ENCODE measurements around the gene SLC16A7.

The SLC16A7 gene

DNA sequence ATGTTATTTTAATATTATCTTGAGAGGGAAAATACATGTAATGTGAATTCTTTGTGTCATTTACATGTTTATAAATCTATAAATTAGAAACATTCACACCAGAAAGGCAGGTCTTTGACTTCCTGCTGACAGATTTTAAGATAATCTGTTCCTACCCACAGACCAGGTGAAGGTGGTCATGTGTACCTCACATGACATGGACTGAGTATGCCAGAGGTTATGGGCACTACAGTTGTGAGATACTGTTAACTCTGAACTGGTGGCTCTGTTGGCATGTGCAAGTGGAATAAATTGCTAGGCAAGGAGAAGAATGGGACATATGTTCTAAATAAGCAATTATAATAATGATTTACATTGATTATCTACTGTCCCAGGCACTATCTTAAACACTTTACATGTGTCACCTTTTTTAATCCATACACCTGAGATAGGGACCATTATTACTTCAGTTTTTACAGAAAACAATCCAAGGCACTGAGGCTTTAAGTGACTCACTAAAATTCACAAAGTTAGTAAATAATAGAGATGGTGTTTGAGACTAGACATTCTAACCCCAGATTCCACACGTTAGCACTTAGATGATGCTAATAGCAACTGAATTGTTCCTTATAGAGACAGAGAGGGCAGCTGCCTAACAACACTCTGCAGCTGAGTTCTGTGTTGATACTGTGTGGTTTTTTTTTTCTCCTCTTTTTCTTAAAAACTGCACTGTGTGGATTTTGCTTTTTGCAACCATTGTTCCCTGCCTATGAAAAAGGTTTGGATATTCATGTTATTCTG, 23.8 kb downstream of the SLC16A7 start:
- H3K27me3 ChIP-seq (replicated peaks; ENCODE audit: control insufficient read depth, insufficient read depth, low read length, poor library complexity, severe bottlenecking), result no peaks in the 10 kb centered on the region
- no peaks in the 10 kb centered on the region for H3K36me3 ChIP-seq (ENCODE audit: control insufficient read depth, insufficient read depth, low read length)
- no peak overlapping the region for H3K27ac ChIP-seq (ENCODE audit: insufficient read depth, low read length, poor library complexity, severe bottlenecking)
- H3K9me3 ChIP-seq (ENCODE audit: control insufficient read depth, low read length), result no peaks in the 10 kb centered on the region
- no peak for DNase-seq
- H3K4me3 ChIP-seq (ENCODE audit: insufficient read depth, low read depth, low read length, poor library complexity, severe bottlenecking), result no peak overlapping the region
- peaks cover 9% of the 10 kb centered on the region for H3K4me1 ChIP-seq (ENCODE audit: control insufficient read depth, insufficient read depth, low read length, poor library complexity, severe bottlenecking)

DNA sequence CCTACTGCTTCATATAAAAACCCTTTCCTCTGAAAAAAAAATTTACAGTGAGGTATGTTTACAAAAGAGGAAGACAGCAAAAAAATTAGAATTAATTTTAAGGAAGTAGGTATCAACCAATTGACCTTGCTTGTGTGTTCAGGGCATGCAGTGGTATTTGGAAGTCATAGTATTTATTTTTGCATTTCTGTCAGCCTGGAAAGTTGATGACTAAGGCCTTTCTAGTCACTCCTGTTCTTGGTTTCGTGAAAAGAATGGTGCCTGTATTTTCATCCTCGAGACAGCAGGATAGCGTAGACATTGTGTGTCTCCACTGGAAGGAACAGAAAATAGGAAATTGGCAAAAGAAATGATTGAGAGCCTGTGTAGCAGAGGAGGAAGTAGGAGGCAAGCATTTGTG, 24.5 kb downstream of the SLC16A7 start:
- no peak overlapping the region for H3K4me3 ChIP-seq (ENCODE audit: insufficient read depth, low read depth, low read length, poor library complexity, severe bottlenecking)
- H3K9me3 ChIP-seq (ENCODE audit: control insufficient read depth, low read length), result no peaks in the 10 kb centered on the region
- H3K36me3 ChIP-seq (ENCODE audit: control insufficient read depth, insufficient read depth, low read length), result no peaks in the 10 kb centered on the region
- no peak overlapping the region for H3K27ac ChIP-seq (ENCODE audit: insufficient read depth, low read length, poor library complexity, severe bottlenecking)
- no peak for DNase-seq
- H3K27me3 ChIP-seq (replicated peaks; ENCODE audit: control insufficient read depth, insufficient read depth, low read length, poor library complexity, severe bottlenecking), result no peaks in the 10 kb centered on the region
- H3K4me1 ChIP-seq (ENCODE audit: control insufficient read depth, insufficient read depth, low read length, poor library complexity, severe bottlenecking), result peaks cover 9% of the 10 kb centered on the region

DNA sequence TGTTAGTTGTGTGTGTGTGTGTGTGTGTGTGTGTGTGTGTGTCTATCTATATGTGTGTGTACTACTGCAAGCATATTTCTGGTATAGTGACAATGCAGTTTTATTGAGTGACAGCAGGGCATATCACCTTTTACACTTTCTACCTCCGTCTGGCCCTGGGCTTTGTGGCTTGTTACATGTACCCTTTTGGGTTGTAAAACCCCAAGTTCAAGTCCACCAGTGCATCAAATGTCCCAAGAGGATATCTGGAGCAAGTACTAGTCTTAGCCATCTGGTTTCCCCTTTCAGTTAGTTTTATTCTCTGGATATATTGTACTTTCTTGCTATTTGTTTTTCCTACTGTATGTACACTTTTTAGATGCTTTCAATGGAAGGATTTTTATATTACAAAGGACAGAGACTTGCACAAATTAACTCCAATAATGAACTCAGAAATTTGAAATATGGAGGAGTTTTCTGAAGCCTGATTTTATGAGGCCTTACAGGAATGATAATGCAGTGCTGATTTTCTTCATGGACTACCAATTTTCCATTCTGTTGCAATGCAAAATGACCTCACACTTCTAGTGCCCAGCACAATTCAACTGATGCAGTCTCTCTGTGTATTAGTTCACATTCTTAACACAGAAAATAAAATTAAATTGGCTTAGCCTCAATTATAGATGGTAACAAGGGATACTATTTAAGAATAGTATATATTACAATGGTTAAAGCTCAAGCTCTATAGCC, 29.1 kb downstream of the SLC16A7 start:
- no peak overlapping the region for H3K27ac ChIP-seq (ENCODE audit: insufficient read depth, low read length, poor library complexity, severe bottlenecking)

DNA sequence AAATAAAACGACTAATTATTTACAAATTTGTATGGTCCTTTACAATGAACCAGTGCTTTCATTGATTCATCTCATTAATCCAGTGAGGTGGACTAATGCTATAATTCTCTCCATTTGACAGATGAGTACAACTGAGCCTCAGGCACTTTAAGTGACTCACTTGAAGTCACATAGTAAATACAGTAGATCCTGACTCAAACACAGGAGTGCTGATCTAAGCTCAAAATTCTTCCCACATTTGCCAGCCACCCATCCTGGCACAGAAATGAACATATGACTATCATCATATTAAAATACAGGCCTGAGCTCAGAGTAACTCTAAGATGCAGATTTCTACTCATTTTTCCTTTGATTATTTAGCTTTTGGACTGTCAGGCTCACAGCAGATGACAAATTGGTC, 30.6 kb downstream of the SLC16A7 start:
- DNase-seq, result no peak
- no peak overlapping the region for H3K27ac ChIP-seq (ENCODE audit: insufficient read depth, low read length, poor library complexity, severe bottlenecking)
- H3K4me1 ChIP-seq (ENCODE audit: control insufficient read depth, insufficient read depth, low read length, poor library complexity, severe bottlenecking), result no peaks in the 10 kb centered on the region
- no peaks in the 10 kb centered on the region for H3K36me3 ChIP-seq (ENCODE audit: control insufficient read depth, insufficient read depth, low read length)
- H3K4me3 ChIP-seq (ENCODE audit: insufficient read depth, low read depth, low read length, poor library complexity, severe bottlenecking), result no peak overlapping the region
- H3K27me3 ChIP-seq (replicated peaks; ENCODE audit: control insufficient read depth, insufficient read depth, low read length, poor library complexity, severe bottlenecking), result no peaks in the 10 kb centered on the region
- H3K9me3 ChIP-seq (ENCODE audit: control insufficient read depth, low read length), result no peaks in the 10 kb centered on the region

More for the DNA sequence above, 29.1 kb downstream of the SLC16A7 start:
- DNase-seq, result no peak
- no peaks in the 10 kb centered on the region for H3K9me3 ChIP-seq (ENCODE audit: control insufficient read depth, low read length)
- no peaks in the 10 kb centered on the region for H3K36me3 ChIP-seq (ENCODE audit: control insufficient read depth, insufficient read depth, low read length)
- H3K4me1 ChIP-seq (ENCODE audit: control insufficient read depth, insufficient read depth, low read length, poor library complexity, severe bottlenecking), result no peaks in the 10 kb centered on the region
- H3K27me3 ChIP-seq (replicated peaks; ENCODE audit: control insufficient read depth, insufficient read depth, low read length, poor library complexity, severe bottlenecking), result no peaks in the 10 kb centered on the region
- H3K4me3 ChIP-seq (ENCODE audit: insufficient read depth, low read depth, low read length, poor library complexity, severe bottlenecking), result no peak overlapping the region

DNA sequence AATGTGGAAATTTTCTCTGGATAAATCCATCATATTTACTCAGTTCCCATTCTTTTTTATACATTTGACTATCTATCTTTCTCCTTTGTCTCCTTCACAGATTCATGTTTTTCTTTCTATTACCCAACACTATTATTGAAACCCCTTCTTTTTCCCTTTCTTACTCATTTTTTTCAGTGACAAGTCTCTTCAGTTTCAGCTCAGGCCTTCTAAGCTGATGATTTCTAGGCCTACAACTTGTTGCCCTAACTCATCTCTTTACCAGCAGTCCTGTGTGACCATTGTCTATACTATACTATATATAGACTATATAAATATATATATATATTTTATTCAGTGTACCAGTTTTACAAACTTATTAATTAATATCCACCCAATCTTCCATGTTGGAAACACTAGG, 31.8 kb downstream of the SLC16A7 start:
- no peak for DNase-seq
- Histone ChIP-seq H3K4me3 (ENCODE audit: insufficient read depth, low read depth, low read length, poor library complexity, severe bottlenecking) (no peak overlapping the region), H3K36me3 (ENCODE audit: control insufficient read depth, insufficient read depth, low read length) (no peaks in the 10 kb centered on the region), H3K4me1 (ENCODE audit: control insufficient read depth, insufficient read depth, low read length, poor library complexity, severe bottlenecking) (no peaks in the 10 kb centered on the region), H3K27me3 (replicated peaks; ENCODE audit: control insufficient read depth, insufficient read depth, low read length, poor library complexity, severe bottlenecking) (no peaks in the 10 kb centered on the region), H3K9me3 (ENCODE audit: control insufficient read depth, low read length) (no peaks in the 10 kb centered on the region), H3K27ac (ENCODE audit: insufficient read depth, low read length, poor library complexity, severe bottlenecking) (no peak overlapping the region)

DNA sequence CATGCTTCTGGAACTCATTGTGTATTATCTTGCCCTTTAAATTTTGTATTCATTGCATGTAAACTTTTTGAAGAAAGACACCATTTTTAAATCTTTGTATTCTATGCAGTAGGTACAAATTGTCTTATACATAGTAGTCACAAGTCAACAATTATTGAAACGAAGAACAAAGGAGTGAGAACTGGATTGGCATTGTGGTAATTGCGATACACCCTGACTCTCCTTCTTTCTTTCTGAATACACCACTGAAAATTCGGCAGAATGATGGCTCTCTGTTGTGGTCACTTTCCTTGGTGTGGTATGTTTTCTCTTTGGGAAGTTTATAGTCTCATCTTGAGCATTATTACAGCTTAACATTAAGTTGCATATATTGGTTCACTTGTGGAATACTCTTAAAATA, 34.1 kb downstream of the SLC16A7 start:
- H3K27ac ChIP-seq (ENCODE audit: insufficient read depth, low read length, poor library complexity, severe bottlenecking), result no peak overlapping the region
- no peaks in the 10 kb centered on the region for H3K36me3 ChIP-seq (ENCODE audit: control insufficient read depth, insufficient read depth, low read length)
- H3K9me3 ChIP-seq (ENCODE audit: control insufficient read depth, low read length), result no peaks in the 10 kb centered on the region
- no peak for DNase-seq
- H3K4me3 ChIP-seq (ENCODE audit: insufficient read depth, low read depth, low read length, poor library complexity, severe bottlenecking), result no peak overlapping the region
- H3K27me3 ChIP-seq (replicated peaks; ENCODE audit: control insufficient read depth, insufficient read depth, low read length, poor library complexity, severe bottlenecking), result no peaks in the 10 kb centered on the region
- H3K4me1 ChIP-seq (ENCODE audit: control insufficient read depth, insufficient read depth, low read length, poor library complexity, severe bottlenecking), result no peaks in the 10 kb centered on the region

DNA sequence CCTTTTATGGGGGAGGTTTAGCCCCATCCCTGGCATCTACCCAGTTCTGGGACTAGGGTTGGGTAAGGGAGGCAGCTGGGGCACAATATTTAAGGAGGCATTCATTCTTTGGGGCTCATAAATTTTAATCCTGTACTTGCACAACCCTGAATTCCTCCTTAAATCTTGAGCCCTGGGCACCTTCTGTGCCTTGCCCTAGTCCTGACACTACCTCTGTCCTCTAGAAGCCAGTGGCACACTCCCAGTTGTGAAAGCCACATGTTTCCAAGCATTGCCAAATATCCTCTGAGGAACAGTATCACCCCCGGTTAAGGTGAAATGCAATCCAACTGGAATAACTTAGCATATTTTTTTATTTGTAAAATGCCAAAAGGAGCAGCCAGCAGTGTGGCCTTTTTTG, 36.6 kb downstream of the SLC16A7 start:
- Histone ChIP-seq H3K4me1 (ENCODE audit: control insufficient read depth, insufficient read depth, low read length, poor library complexity, severe bottlenecking) (no peaks in the 10 kb centered on the region), H3K4me3 (ENCODE audit: insufficient read depth, low read depth, low read length, poor library complexity, severe bottlenecking) (no peak overlapping the region), H3K9me3 (ENCODE audit: control insufficient read depth, low read length) (no peaks in the 10 kb centered on the region), H3K36me3 (ENCODE audit: control insufficient read depth, insufficient read depth, low read length) (no peaks in the 10 kb centered on the region), H3K27me3 (replicated peaks; ENCODE audit: control insufficient read depth, insufficient read depth, low read length, poor library complexity, severe bottlenecking) (no peaks in the 10 kb centered on the region), H3K27ac (ENCODE audit: insufficient read depth, low read length, poor library complexity, severe bottlenecking) (no peak overlapping the region)
- no peak for DNase-seq

DNA sequence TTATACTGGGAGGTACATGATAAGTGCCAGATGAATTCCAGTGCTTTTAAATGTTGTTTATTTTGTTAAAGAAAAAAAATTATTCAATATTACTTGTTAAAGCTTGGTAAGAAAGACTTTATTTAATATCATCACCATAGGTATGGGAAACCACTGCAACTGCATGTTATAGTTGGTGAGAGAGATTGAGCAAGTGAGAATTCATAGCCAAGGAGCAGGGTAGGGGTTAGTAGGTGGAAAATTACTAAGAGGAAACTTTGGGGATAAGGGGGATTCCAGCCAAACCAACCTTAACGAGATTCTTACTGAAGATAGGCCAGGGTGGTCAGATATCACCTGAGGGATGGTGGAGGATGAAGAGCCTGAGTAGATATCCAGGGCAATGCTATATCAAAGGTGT, 38.4 kb downstream of the SLC16A7 start:
- no peak for DNase-seq
- no peak overlapping the region for H3K27ac ChIP-seq (ENCODE audit: insufficient read depth, low read length, poor library complexity, severe bottlenecking)
- H3K36me3 ChIP-seq (ENCODE audit: control insufficient read depth, insufficient read depth, low read length), result no peaks in the 10 kb centered on the region
- H3K4me3 ChIP-seq (ENCODE audit: insufficient read depth, low read depth, low read length, poor library complexity, severe bottlenecking), result no peak overlapping the region
- H3K27me3 ChIP-seq (replicated peaks; ENCODE audit: control insufficient read depth, insufficient read depth, low read length, poor library complexity, severe bottlenecking), result no peaks in the 10 kb centered on the region
- H3K9me3 ChIP-seq (ENCODE audit: control insufficient read depth, low read length), result no peaks in the 10 kb centered on the region
- H3K4me1 ChIP-seq (ENCODE audit: control insufficient read depth, insufficient read depth, low read length, poor library complexity, severe bottlenecking), result no peaks in the 10 kb centered on the region

DNA sequence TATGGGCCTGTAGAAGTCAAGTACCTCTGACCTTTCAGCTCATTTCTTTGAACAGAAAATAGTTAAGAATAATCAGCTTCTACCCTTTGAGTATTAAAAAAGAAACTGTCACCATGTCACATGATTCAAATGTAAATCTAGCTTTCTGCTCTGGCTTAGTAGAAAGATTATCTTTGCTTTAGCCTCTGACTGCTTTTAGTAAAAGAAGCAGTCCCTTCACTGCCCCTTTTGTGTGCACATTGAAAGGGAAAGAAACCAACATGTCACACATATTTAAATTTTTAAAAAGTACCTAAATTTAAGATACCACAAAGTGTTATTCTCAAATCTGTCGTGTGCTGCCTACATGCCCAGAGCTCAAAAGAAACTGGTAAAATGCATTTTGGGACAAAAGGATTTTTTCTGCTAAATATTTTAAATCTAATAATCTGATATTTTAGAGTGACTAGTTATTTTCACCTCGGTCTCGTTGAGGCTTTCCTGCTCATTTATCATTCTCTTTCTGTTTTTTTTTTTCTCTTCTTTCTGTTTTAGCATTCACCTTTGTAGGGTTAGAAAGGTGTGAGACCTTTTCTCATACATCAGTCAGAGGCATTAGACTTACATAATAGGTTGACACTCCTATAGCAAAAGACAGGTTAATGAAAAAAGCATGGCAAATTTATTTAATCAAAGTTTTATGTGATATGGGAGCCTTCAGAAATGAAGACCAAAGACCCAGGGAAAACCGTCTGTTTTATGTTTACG, 41.3 kb downstream of the SLC16A7 start:
- no peak for DNase-seq
- no peaks in the 10 kb centered on the region for H3K9me3 ChIP-seq (ENCODE audit: control insufficient read depth, low read length)
- no peaks in the 10 kb centered on the region for H3K36me3 ChIP-seq (ENCODE audit: control insufficient read depth, insufficient read depth, low read length)
- no peak overlapping the region for H3K4me3 ChIP-seq (ENCODE audit: insufficient read depth, low read depth, low read length, poor library complexity, severe bottlenecking)
- no peaks in the 10 kb centered on the region for H3K4me1 ChIP-seq (ENCODE audit: control insufficient read depth, insufficient read depth, low read length, poor library complexity, severe bottlenecking)
- H3K27me3 ChIP-seq (replicated peaks; ENCODE audit: control insufficient read depth, insufficient read depth, low read length, poor library complexity, severe bottlenecking), result no peaks in the 10 kb centered on the region
- H3K27ac ChIP-seq (ENCODE audit: insufficient read depth, low read length, poor library complexity, severe bottlenecking), result no peak overlapping the region

DNA sequence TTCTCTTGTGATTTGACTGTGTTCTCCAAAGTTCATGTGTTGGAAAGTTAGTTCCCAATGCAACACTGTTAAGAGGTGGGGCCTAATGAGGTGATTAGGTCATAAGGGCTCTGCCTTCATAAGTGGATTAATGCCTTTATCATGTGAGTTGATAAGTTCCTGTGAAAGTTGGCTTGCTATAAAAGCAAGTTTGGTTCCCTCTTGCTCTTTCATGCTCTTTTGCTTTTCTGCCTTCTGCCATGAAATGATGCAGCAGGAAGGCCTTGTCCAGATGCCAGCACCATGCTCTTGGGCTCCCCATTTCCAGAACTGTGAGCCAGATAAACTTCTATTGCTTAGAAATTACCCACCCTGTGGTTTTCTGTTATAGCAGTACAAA, 41.9 kb downstream of the SLC16A7 start:
- no peaks in the 10 kb centered on the region for H3K9me3 ChIP-seq (ENCODE audit: control insufficient read depth, low read length)
- H3K27ac ChIP-seq (ENCODE audit: insufficient read depth, low read length, poor library complexity, severe bottlenecking), result no peak overlapping the region
- no peak overlapping the region for H3K4me3 ChIP-seq (ENCODE audit: insufficient read depth, low read depth, low read length, poor library complexity, severe bottlenecking)
- H3K36me3 ChIP-seq (ENCODE audit: control insufficient read depth, insufficient read depth, low read length), result no peaks in the 10 kb centered on the region
- no peaks in the 10 kb centered on the region for H3K27me3 ChIP-seq (replicated peaks; ENCODE audit: control insufficient read depth, insufficient read depth, low read length, poor library complexity, severe bottlenecking)
- no peaks in the 10 kb centered on the region for H3K4me1 ChIP-seq (ENCODE audit: control insufficient read depth, insufficient read depth, low read length, poor library complexity, severe bottlenecking)
- DNase-seq, result no peak
